Measurements from ENCODE around the gene NCAPG.
"Not testable (repeated sequence)": the region's sequence is repeated elsewhere in the genome, so short reads cannot be mapped to it uniquely, and the experiment has no call there.

NCAPG gene

GRCh38 chr4:17805580-17806155 lies 5.1 kb upstream of the NCAPG start:
- DNase-seq = no peak

GRCh38 chr4:17807446-17807845 lies 3.3 kb upstream of the NCAPG start:
- DNase-seq = no peak

GRCh38 chr4:17809667-17810066 lies 1.1 kb upstream of the NCAPG start:
- DNase-seq = no peak

DNA sequence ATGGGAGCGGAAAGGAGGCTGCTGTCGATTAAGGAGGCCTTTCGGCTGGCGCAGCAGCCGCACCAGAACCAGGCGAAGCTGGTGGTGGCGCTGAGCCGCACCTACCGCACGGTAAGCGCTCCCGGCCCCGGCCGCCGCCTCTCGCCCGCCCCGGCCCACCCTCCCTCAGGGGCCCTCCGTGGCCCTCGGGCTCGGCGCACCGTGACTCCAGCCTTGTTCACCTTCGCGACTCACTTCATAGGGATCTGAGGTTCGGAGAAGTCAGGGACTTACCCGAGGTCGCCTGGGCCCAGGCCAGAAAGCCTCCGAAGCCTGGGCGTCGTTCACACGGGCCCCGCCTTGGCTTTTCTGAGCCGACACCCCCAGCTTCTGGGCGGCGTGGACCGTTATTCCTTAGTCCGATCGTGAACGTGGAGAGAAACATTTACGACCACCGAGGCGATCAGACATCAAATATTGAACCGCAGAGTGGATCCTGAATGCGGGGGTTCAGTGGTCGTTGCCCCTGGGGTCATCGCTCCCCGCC lies 362 bp downstream of the NCAPG start:
- DNase-seq = no peak

GRCh38 chr4:17812125-17812524 lies 1.3 kb downstream of the NCAPG start:
- DNase-seq = no peak

DNA sequence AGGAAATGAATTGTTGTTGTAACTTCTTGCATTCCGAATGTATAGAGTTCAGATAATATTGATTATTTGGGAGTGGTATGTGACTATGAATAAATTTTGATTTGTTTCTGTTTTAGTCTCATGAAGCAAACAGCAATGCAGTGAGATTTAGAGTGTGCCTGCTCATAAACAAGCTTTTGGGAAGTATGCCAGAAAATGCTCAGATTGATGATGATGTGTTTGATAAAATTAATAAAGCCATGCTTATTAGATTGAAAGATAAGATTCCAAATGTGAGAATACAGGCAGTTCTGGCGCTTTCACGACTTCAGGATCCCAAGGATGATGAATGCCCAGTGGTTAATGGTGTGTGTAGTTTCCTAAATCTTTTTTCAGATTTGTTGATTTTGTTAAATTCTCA lies 2.0 kb downstream of the NCAPG start:
- no peak for DNase-seq

DNA sequence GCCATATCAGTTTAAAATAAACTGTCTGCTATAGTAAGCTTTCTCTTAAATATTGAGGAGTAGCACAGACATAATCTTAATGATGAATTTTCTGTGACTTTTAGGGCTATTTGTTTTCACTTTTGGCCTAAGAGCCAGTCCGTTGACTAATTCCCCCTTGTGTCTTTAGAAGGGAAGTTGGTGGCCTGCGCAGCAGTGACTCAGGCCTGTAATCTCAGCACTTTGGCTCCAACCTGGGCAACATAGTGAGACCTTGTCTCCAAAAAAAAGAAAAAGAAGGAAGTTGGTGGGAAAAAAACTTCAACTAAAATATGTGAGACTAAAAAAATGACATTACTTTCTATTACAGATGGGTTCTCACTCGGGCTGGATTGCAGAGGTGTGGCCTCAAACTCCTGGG lies 3.4 kb downstream of the NCAPG start:
- DNase-seq = no peak

DNA sequence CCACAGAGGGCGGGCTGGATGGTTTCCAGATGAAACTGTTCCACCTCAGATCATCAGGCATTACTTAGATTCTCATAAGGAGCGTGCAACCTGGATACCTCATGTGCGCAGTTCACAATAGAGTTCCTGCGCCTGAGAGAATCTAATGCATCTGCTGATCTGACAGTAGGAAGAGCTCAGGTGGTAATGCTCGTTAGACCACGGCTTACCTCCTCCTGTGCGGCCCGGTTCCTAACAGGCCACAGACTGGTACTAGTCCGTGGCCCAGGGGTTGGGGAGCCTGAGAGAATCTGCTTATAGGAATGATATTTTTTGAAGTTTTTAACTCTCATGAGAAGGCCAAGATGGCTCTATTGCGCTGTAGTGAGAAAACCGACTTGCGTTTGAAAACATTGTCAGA lies 5.4 kb downstream of the NCAPG start:
- DNase-seq = no peak

DNA sequence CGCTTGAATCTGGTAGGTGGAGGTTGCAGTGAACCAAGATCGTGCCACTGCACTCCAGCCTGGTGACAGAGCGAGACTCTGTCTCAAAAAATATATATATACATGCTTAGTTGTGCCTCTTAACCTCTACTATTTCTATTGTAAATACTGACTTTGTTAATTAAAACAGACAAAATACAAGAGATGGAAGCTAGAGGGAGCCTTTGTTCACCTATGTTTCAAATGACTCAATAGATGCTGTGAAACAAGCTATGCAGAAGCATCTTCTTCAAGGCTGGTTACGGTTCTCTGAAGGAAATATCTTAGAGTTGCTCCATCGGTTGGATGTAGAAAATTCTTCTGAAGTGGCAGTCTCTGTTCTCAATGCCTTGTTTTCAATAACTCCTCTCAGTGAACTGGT lies 6.2 kb downstream of the NCAPG start:
- peak; percentile 36 for DNase-seq

GRCh38 chr4:17823871-17824669 lies 13.3 kb downstream of the NCAPG start:
- DNase-seq = no peak

- DNase-seq = no peak
Measured at GRCh38 chr4:17846266-17846665, 35.5 kb downstream of the NCAPG start.

DNA sequence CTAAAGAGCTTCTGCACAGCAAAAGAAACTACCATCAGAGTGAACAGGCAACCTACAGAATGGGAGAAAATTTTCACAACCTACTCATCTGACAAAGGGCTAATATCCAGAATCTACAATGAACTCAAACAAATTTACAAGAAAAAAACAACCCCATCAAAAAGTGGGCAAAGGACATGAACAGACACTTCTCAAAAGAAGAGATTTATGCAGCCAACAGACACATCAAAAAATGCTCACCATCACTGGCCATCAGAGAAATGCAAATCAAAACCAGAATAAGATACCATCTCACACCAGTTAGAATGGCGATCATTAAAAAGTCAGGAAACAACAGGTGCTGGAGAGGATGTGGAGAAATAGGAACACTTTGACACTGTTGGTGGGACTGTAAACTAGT lies 39.5 kb downstream of the NCAPG start:
- DNase-seq = not testable (repeated sequence)

DNA sequence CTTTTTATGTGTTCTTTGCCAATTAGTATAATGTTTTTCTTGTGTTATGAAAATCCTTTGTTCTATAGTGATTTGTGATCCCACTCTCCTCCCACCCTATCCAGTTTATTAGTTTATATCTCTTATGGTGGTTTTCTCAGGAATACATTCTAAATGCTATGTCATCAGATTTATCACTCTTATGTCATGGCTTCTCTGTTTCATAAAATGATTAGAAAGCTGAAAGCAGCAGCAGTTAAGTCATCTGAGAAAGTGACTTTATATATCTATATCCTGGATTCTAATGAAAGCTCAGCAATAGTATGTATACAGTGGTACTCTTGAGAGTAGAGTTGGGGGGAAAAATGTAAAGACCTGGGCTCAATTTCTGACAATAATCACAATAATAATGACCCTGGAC lies 41.2 kb downstream of the NCAPG start:
- DNase-seq = no peak

DNA sequence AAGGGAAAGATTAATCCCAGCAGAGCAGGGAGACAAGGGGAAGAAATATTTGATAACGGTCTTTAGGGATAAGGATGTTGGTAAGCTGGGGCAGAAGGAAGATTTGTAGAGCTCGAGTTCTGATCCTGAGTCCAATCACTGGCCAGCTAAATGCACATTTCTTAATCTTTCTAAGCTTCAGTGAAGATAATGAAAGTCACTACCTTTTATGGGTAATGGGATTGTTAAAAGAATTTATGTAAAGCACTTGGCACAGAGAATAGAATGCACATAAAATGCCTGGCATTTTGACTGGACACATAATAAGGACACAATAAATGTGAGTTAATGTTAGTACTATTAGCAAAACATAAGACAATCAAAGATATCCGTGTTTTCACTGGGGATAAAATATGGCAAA lies 43.3 kb downstream of the NCAPG start:
- DNase-seq = peak; percentile 76

GRCh38 chr4:17859793-17860406 lies 49.1 kb downstream of the NCAPG start:
- DNase-seq = no peak

DNA sequence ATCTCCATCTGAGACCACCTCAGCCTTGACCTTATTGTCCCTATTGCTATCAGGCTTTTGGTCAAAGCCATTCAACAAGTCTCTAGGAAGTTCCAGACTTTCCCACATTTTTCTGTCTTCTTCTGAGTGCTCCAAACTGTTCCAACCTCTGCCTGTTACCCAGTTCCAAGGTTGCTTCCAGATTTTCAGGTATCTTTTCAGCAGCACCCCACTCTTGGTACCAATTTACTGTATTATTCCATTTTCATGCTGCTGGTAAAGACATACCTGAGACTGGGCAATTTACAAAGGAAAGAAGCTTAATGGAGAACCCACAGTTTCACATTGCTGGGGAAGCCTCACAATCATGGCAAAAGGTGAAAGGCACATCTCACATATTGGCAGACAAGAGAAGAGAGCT lies 51.1 kb downstream of the NCAPG start:
- DNase-seq = not testable (repeated sequence)

DNA sequence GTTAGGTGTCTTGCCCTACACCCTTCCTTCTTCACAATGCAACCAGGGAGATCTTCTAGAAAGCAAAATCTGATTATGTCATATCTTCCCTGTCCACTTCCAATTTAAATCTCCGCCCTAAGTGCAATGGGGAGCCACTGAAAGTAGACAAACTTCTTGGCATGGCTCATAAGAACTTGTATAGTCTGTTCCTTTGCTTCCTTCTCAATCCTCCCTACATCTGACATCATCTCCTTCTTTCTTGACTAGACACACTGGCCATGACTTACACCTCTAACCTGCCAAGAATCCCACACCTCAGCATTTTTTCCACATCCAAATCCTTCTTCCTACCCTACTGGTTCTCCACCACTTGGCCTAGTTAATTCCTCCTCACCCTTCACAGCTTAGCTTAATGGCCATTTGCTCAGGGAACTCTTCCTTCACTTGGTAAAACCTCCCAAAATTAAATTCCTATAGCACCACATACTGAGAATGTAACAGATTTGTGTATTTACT lies 55.1 kb downstream of the NCAPG start:
- DNase-seq = no peak

DNA sequence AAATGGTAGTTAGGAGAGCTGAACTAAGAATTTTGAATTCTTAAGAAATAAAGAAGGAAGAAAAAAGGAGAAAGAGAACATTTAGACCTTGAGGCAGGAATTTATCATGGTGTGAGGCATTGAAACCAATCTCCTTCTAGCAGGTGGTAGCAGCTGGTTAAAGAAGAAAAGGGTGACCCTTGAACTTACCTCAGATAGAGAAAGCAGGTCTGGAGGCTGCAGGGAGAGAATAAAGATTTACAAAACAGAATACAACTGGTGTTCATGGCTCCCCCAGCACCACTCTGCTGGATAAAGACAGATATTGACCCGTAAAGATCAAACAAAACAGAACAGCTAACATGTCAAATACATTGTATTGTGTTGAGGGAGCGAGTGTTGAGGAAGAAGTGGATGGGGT lies 56.0 kb downstream of the NCAPG start:
- DNase-seq = no peak

DNA sequence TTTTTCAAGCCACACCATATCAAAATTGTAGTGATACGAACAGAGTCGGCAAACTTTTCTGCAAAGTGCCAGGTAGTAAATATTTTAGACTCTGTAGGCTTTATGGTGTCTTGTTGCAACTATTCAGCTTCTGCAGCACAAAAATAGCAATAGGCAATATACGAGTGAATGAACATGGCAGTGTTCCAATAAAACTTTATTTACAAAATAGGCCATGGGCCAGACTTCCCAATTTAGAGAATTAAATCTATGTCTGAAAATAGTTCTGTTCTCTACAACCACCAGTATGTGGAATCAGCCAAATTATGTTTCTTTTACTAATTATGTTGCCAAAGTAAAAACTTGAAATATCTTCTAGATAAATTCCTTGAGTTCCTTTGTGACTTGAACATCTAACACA lies 56.5 kb downstream of the NCAPG start:
- no peak for DNase-seq

- DNase-seq = no peak
Measured at GRCh38 chr4:17869327-17869726, 58.5 kb downstream of the NCAPG start.

- no peak for DNase-seq
Measured at GRCh38 chr4:17875402-17876070, 64.8 kb downstream of the NCAPG start.

DNA sequence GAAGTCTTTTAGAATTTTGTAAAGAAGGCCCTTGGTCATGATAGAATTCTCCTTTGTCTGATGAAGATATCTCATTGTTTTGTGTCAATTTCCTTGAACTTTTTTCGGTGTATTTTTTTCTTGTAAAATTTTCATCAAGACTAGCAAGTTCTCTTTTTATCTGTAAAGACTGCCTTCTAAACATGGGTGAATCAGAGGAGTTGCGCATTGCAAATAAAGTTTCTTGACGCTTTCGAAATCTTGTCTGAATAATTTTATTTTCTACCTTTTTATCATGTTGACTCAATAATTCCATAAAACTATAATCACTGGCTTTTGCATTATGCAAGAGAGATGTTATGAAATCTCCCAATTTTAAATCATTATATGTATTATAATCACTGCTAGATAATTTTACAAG lies 66.2 kb downstream of the NCAPG start:
- DNase-seq = no peak

- DNase-seq = no peak
Measured at GRCh38 chr4:17877661-17878060, 66.9 kb downstream of the NCAPG start.
